HG03520 (cell line): Measurements from ENCODE around the gene RASA1.

Experiments
- ATAC-seq: cut with Tn5 transposase; IDR thresholded peaks from one replicate; pipeline ENCODE4 v1.9.1; 2021; ENCODE audit warnings: mild to moderate bottlenecking, moderate library complexity; ENCODE audit not compliant: unreplicated experiment

Gene RASA1

GRCh38 chr5:87438231-87438630 is 170.5 kb downstream of the RASA1 start:
- ATAC-seq = no peak
